Activated gamma-delta T cell (primary cell): ENCODE measurements around the gene RMDN2.
"Not testable (repeated sequence)": the region's sequence is repeated elsewhere in the genome, so short reads cannot be mapped to it uniquely, and the experiment has no call there.

ENCODE experiments used
- DNase-seq: peaks from one replicate; lab custom pipeline; 2025; lab: John Stamatoyannopoulos, UW

The RMDN2 gene

DNA sequence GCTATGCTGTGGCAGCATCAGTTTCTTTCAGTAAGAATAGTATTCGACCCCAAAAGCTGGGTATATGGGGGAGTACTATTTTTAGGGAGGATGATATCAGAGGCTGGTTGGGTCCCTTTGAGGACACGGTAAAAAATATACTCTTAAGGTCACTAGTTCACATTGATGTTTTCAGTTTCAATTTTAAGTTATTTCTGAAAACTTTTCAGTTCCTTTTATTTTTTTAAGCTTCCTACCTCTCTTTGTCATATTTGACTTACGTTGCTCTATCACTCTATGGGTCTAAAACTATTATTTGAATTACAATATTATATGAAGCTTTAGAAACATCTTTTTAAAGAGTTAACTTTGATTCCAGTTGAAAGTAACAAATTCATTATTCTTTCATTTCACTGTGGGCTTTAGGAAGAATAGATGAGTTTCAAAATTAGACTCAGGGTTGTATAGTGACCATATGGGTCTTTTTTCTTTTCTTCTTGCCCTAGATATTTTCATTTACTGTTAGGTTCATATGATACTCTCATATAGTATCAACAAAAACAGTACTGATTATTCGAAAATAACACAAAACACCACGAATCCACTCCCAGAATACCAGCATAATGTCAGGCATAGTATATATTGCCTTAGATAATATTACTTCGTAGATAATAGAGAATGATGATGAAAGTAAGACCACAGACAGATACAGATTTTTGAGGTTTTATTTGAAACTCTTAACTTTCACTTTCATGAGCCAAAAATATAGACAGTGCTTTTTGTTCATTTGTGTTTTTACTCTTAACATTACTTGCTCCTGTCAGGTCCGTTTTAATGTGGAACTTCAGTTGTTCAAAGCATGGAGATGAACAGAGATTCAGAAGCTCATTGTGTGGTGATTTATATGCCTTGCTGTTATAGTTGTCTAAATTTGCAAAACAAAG is 9.8 kb downstream of the RMDN2 start:
- DNase-seq: no peak

DNA sequence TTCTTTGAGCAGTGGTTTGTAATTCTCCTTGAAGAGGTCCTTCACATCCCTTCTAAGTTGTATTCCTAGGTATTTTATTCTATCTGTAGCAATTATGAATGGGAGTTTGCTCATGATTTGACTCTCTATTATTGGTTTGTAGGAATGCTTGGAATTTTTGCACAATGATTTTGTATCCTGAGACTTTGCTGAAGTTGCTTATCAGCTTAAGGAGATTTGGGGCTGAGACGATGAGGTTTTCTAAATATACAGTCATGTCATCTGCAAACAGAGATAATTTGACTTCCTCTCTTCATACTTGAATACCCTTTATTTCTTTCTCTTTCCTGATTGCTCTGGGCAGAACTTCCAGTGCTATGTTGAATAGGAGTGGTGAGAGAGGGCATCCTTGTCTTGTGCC is 12.5 kb downstream of the RMDN2 start:
- DNase-seq: not testable (repeated sequence)

DNA sequence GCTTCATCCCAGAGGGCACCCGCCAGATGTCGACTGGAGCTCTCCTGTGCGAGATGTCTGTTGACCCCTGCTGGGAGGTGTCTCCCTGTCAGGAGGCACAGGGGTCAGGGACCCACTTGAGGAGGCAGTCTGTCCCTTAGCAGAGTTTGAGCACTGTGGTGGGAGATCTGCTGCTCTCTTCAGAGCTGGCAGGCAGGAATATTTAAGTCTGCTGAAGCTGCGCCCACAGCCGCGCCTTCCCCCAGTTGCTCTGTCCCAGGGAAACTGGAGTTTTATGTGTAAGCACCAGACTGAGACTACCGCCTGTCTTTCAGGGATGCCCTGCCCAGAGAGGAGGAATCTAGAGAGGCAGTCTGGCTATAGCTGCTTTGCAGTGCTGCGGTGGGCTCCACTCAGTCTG is 16.2 kb downstream of the RMDN2 start:
- DNase-seq: not testable (repeated sequence)

DNA sequence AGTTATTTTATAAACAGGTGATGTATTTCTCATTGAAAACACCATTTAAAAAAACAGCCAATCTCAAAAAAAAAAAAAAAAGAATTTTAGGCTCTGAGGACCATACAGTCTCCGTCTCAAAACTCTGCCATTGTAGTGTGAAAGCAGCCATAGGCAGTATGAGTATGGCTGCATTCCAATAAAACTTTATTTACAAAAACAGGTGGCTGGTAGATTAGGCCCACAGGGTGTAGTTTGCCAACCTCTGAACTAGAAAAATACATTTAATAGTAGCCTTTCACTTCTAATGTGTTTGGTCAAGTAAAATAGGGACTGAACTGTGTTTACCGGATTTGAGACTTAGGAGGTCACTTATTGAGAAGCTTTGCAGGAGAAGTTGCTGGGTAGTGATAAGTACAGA is 19.2 kb downstream of the RMDN2 start:
- DNase-seq: no peak

DNA sequence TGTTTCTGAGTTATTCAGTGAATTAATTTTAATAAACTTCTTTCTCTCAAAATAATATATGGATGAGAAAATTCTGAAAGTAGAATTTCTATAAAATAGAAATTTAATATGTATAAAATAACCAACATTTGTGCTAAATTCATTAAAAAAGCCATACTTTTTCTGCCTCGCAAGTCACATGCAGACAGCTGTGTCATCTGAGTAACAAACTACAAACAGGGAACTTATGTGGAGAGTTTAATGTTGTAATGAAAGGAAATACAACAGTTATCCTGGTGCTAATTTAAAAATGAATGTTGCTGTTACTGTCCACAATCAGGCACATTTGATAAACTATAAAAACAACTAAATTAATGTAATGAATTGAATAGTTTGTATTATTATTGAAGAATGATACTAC is 22.2 kb downstream of the RMDN2 start:
- DNase-seq: no peak

DNA sequence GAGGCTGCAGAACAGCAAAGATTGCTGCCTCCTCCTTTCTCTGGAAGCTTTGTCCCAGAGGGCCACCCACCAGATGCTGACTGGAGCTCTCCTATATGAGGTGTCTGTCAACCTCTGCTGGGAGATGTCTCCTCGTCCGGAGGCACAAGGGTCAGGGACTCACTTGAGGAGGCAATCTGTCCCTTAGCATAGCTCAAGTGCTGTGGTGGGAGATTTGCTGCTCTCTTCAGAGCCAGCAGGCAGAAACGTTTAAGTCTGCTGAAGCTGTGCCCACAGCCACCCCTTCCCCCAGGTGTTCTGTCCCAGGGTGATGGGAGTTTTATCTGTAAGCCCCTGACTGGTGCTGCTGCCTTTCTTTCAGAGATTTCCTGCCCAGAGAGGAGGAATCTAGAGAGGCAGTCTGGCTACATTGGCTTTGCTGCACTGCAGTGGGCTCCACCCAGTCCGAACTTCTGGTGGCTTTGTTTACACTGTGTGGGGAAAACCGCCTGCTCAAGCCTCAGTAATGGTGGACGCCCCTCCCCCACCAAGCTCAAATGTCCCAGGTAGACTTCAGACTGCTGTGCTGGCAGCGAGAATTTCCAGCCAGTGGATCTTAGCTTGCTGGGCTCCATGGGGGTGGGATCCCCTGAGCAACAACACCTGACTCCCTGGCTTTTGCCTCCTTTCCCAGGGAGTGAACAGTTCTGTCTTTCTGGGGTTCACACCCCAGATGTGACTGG is 37.1 kb downstream of the RMDN2 start:
- DNase-seq: not testable (repeated sequence)

DNA sequence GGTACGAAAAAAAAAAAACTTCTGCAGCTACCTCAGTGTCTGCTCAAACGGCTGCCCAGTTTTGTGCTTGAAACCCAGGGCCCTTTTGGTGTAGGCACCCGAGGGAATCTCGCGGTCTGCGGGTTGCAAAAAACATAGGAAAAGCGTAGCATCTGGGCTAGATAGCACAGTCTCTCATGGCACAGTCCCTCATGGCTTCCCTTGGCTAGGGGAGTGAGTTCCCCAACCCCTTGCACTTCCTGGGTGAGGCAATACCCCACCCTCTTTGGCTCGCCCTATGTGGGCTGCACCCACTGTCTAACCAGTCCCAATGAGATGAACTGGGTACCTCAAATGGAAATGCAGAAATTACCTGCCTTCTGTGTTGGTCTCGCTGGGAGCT is 37.6 kb downstream of the RMDN2 start:
- not testable (repeated sequence) for DNase-seq

DNA sequence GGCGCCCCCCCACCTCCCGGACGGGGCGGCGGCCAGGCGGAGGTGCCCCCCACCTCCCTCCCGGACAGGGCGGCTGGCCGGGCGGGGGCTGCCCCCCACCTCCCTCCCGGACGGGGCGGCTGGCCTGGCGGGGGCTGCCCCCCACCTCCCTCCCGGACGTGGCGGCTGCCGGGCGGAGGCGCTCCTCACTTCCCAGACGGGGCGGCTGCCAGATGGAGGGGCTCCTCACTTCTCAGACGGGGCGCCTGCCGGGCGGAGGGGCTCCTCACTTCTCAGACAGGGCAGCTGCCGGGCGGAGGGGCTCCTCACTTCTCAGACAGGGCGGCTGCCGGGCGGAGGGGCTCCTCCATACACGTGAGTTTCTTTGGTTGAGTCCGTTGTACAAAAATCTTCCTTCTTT is 38.8 kb downstream of the RMDN2 start:
- not testable (repeated sequence) for DNase-seq

DNA sequence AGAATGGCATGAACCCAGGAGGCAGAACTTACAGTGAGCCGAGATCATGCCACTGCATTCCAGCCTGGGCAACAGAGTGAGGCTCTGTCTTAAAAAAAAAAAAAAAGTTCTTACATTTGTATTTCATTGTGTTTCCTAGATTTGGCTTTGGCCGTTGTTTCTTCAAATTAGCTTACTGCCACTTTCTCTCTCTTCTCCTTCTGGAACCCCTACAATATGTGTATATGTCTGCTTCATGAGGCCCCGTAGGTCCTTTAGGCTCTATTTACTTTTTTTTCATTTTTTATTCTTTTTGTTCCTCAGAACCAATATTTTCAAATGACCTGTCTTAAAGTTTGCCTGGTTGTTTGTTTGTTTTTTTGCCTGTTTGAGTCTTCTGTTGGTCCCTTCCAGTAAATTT is 41.2 kb downstream of the RMDN2 start:
- DNase-seq: no peak

DNA sequence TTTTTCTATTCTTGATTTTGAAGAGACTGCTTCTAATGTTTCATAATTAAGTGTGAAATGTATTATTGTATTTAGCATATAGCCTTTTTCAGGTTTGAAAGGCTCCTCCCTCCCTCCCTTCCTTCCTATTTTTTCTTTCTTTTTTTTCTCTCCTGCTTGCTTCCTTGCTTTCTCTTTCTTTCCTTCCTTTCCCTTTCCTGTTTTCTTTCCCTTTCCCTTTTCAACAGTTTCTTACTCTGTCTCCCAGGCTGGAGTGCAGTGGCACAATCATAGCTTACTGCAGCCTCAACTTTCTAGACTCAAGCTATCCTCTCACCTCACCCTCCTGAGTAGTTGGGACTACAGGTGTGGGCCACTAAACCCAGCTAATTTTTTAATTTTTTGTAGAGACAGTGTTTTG is 44.6 kb downstream of the RMDN2 start:
- DNase-seq: no peak

DNA sequence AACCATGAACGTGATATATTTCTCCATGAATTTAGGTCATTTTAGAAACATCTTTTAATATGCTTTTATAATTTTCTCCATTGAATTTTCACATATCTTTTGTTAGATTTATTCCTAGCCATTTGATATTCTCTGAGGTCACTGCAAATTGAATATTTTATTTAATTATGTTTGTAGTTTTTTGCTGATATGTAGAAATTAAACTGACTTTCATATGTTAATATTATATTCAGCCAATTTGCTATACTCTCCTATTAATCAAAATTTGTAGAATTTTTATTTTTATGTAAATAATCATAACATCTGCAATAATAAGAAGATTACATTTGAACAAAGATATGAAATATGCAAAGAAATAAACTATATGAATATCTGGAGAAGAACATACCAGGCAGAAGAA is 46.9 kb downstream of the RMDN2 start:
- no peak for DNase-seq

DNA sequence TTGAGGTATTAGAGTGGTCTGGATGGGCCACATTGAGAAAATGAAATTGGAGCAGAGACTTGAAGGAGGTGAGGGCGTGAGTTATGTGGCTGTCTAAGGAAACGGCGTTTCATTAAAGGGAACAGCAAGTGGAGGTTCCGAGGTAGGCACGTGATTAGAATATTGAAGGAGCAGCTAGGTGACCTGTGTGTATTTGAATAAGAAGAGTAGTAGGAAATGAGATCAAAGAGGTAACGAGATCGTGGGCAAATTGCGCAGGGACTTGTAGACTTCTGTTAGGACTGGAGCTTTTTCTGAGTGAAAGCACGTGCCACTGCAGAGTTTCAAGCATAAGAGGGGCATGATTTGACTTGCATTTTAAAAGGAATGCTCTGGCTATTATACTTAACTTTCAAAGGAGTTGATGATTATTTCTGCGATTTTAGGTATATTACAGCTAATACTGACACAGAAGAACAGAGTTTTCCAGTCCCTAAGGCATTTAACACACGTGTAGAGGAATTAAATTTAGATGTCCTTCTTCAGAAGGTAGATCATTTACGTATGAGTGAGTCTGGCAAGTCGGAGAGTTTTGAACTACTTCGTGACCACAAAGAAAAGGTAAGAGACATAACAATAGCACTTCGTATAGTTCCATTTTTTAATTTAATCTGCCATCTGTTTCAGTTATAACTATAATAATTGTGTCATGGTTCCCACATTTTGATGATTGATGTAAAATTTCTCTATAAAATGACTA is 48.7 kb downstream of the RMDN2 start:
- no peak for DNase-seq

DNA sequence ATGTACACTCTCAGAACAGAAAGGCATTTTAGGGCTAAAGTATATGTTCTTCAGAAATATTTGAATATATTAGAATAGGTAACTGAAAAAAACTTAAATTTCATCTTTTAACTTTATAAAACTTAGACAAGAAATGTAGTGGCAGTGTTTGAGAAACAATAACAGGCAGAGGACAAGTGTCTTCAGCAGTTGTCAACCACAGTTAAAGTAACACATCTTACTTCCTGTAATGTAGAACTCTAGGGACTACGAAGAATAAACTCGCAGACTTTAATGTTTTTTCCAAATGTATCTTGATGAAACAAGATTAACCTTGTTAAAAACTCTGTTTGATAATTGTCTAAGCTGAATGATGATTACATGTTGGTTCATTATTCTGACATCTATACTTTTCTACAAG is 50.7 kb downstream of the RMDN2 start:
- no peak for DNase-seq

DNA sequence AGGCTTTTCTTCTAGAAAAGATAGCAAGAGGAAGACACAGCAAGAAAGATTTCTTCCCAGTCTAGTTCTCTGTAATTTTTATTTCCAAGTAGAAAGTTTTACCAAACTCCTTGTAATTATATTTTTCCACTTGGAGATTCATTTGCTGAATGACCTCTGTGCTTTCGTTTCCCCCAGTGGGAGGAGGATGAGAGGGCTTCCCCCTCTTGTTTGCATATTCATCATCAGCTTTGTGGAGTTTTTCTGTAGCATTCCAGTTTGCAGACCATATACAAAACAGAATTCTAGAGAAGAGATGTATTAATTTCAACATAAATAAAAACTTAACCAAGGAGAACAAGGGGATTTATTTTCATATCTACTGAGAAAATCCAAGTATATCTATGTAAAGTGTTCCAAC is 51.3 kb downstream of the RMDN2 start:
- no peak for DNase-seq

DNA sequence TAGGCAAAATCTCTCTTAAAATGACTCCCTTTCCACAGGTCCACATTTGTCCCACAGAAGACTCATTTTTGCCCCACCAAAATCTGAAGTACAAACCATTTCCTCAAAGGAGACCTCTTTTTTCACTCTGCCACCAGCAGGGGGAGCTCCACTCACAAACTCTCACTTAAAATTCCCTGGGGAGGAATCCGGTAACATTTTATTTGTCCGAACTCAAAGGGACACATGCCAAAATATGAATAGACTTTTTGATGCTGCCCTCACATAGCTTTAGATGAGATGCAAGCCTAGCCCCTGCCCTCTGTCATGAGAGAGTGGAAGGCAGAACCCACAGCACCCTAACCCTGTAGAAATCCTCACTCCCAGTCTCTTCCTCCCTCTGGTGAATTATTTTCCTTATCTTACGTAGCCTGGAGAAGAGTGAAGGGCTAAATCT is 57.1 kb downstream of the RMDN2 start:
- no peak for DNase-seq

DNA sequence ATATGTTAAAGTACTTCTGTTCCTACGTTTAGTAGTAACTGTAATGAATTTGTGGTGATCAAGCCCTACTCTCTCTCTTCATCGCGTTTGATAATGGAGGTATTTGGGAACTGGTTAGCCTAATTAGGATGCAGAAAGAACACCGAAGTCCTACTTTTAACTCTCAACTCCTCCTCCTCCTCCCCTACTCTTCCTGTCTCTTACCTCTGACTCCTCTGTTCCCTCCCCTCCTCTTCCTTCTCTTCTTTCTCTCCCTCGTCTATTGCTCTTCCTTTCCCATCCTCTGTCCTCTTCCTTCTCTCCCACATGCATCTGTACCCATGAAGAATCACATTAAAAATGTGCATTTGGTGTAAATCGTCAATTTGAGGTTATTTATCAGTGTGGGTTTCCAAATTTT is 57.8 kb downstream of the RMDN2 start:
- no peak for DNase-seq

DNA sequence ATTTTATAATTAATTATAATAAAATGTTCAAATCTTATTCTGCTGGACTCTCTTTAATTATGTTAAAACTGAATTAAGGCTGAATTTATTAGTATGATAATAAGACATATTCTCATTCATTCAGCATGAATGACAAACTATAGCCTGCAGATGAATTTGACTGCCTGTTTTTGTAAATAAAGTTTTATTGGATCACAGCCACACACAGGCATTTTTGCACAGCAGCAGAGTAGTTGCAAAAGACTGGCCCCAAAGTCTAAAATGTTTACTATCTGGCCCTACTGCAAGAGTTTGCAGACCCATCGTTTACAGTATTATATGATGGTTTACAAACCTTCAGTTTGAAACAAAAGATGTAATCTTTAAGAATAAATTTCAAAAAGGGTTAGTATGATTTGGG is 58.6 kb downstream of the RMDN2 start:
- no peak for DNase-seq

DNA sequence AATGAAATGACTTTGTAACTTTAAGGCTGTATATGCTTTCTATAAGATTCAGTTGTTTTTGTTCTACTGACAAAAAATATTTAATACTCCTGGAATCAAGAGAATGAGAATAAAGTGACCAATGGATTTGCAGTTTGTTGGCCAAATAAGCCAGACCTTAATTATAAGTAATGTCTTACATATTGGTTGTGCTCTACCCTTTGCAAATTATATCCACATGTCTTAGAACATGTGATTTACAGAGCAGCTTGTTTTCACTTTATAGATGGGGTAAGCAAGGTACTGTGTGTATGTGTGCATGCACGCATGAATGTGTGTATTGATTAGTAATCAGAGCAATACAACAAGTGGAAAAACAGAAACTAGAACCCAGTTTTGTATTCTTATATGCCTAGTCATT is 59.1 kb downstream of the RMDN2 start:
- DNase-seq: no peak

DNA sequence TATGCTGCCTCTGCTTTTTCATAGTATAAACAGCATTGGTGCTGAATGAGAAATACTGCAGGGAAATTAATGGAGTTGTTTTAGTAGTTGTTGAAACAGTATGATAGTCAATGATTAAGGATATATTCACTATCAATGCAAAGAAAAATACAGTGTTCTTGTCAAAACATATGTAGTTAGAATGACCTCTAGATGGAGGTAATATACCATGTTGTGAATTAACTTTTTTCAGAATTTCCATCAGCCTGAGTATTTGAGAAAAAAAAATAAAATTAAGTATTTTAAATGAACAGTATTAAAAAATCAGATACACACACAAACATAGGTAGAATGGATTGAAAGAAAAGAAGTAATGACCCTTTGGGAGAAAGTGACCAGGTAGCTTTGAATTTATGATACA is 59.5 kb downstream of the RMDN2 start:
- DNase-seq: no peak

DNA sequence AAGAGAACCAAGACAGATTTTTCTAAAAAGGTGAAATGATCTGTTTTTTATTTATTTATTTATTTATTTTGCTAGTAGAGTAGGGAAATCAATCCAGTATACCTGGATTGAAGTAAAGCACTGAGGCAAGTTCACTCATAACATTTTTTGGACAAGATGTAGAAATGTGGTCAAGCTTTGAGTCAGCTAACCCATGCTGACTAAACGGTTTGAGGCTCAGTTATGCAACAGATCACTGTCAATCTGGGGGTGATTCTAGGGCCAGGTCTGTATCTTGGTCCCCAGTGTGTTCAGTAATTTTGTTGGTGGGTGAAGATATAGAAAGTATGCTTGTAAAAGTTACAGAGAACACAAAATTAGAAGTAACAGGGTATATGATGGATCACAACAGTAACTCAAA is 60.2 kb downstream of the RMDN2 start:
- DNase-seq: no peak

DNA sequence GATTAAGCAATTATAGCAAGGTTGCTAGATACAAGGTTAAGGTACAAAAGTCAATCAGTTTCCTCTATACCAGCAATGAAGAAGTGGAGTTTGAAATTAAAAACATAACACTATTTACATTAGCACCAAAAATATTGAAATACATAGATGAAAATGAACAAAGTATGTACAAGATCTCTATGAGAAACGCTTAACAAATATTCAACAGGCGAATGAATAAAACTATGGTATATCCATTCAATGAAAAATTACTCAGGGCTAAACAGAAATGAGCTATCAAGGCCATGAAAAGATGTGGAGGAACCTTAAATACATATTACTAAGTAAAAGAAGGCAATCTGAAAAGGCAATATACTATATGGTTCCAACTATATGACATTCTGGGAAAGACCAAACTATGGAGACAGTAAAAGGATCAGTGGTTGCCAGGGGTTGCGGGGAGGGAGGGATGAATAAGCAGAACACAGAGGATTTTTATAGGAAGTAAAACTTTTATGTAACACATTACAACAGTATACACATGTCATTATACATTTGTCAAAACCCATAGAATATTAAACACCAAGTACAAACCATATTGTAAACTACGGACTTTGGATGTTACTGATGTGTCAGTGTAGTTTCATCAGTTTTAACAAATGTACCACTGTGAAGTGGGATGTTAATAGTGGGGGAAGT is 62.1 kb downstream of the RMDN2 start:
- no peak for DNase-seq

DNA sequence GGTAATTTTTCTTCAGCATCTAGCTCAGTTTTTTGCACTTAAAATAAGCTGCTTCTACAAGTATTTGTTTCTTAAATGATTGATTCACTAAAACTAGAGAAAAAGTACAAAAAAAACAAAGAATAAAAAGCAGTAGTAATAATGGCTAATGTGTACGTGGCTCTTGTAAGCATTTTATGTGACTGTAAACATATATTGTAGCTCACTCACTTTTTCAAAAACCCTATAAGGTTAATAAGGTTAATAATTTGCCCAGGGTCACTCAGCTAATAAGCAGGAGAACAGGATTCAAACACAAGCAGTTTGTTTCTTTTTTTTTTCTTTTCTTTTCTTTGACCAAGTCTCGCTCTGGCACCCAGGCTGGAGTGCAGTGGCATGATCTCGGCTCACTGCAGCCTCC is 67.5 kb downstream of the RMDN2 start:
- DNase-seq: no peak
